OCI-LY1 (cell line): ENCODE results near the gene SLC44A3.

Experiments
- H2AFZ ChIP-seq: fragments of 200-600 bp; sonication (generic), shearing (Covaris generic); 2 replicates; pipeline ENCODE4 v1.6.0; 2014; ENCODE audit warnings: antibody characterized with exemption, mild to moderate bottlenecking, low read length
- H3F3A ChIP-seq: fragments of 200-600 bp; sonication (generic), shearing (Covaris generic); 2 replicates; pipeline ENCODE4 v1.6.0; 2014; ENCODE audit warnings: mild to moderate bottlenecking, antibody characterized with exemption, low read length, moderate library complexity; ENCODE audit not compliant: insufficient read depth
- H3K27ac ChIP-seq: fragments of 200-600 bp; sonication (generic); 2 replicates; pipeline ENCODE4 v1.5.1; 2014; ENCODE audit warnings: low read length, mixed run types, mild to moderate bottlenecking, low read depth; ENCODE audit not compliant: poor library complexity, severe bottlenecking
- H3K27me3 ChIP-seq: fragments of 200-600 bp; sonication (generic); 2 replicates; pipeline ENCODE4 v1.6.0; 2014; ENCODE audit warnings: antibody characterized with exemption, mild to moderate bottlenecking, low read length, moderate library complexity; ENCODE audit not compliant: insufficient read depth
- H3K36me3 ChIP-seq: fragments of 200-600 bp; sonication (generic); 2 replicates; pipeline ENCODE4 v1.6.1; 2014; ENCODE audit warnings: mild to moderate bottlenecking, antibody characterized with exemption, low read length, moderate library complexity, mixed read lengths; ENCODE audit not compliant: insufficient read depth
- H3K4me1 ChIP-seq: fragments of 200-600 bp; sonication (generic); 2 replicates; pipeline ENCODE4 v1.5.1; 2014; ENCODE audit warnings: mild to moderate bottlenecking, low read length, moderate library complexity; ENCODE audit not compliant: insufficient read depth, severe bottlenecking
- H3K4me2 ChIP-seq: fragments of 200-600 bp; sonication (generic), shearing (Covaris generic); 2 replicates; pipeline ENCODE4 v1.6.1; 2014; ENCODE audit warnings: low read length
- H3K4me3 ChIP-seq: fragments of 200-600 bp; sonication (generic); 2 replicates; pipeline ENCODE4 v1.5.1; 2014; ENCODE audit warnings: low read length, low read depth, mild to moderate bottlenecking, mixed read lengths; ENCODE audit not compliant: poor library complexity, severe bottlenecking
- H3K79me2 ChIP-seq: fragments of 200-600 bp; shearing (Covaris generic); 2 replicates; pipeline ENCODE4 v1.6.1; 2016; ENCODE audit warnings: mixed run types, low read length, mixed read lengths; ENCODE audit not compliant: insufficient read depth
- H3K9ac ChIP-seq: fragments of 200-600 bp; sonication (generic), shearing (Covaris generic); 2 replicates; pipeline ENCODE4 v1.6.1; 2014; ENCODE audit warnings: mild to moderate bottlenecking, low read length, mixed read lengths
- H3K9me2 ChIP-seq: fragments of 200-600 bp; sonication (generic), shearing (Covaris generic); 2 replicates; pipeline ENCODE4 v1.6.1; 2014; ENCODE audit warnings: low read depth, mild to moderate bottlenecking, low read length, mixed read lengths
- H3K9me3 ChIP-seq: fragments of 200-600 bp; shearing (Covaris generic); 2 replicates; pipeline ENCODE4 v1.6.1; 2014; ENCODE audit warnings: low read length, mixed read lengths
- H4K20me1 ChIP-seq: fragments of 200-600 bp; sonication (generic), shearing (Covaris generic); 2 replicates; pipeline ENCODE4 v1.6.0; 2016; ENCODE audit warnings: mild to moderate bottlenecking, low read length; ENCODE audit not compliant: insufficient read depth
- CTCF ChIP-seq: fragments of 200-600 bp; sonication (generic), shearing (Covaris generic); IDR thresholded peaks from 2 replicates; pipeline ENCODE4 v1.5.1; 2017; ENCODE audit warnings: mild to moderate bottlenecking, antibody characterized with exemption, low read length, moderate library complexity, mixed read lengths
- EZH2 ChIP-seq: fragments of 200-600 bp; sonication (generic), shearing (Covaris generic); IDR thresholded peaks from 2 replicates; pipeline ENCODE4 v1.8.0; 2017; ENCODE audit warnings: borderline replicate concordance, mixed run types, mild to moderate bottlenecking, antibody characterized with exemption, low read length, moderate library complexity, mixed read lengths

Gene SLC44A3

DNA sequence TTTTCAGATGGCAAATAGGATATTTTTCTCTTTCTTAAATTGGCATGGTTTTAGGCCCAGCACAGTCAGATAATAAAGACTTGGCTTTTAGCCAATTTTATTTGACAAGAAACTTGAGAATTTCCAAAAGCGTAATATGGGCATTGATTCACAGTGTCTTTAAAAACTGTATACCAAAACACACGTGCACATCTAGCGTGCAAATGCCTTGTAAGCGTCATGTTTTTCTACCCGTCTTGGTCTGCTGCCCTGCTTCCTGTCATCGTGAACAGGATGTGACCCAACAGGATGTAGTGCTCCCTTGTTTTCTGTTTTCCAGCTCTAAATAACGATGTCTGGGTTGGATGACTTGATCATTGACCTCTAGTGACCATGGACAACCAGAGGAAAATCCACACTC, 24.7 kb upstream of the SLC44A3 start:
- Histone ChIP-seq H3K36me3 (no peaks in the 10 kb centered on the region), H3K9me2 (no peaks in the 10 kb centered on the region), H4K20me1 (no peaks in the 10 kb centered on the region), H3K9me3 (no peaks in the 10 kb centered on the region), H3K27ac (no peak overlapping the region), H2AFZ (no peak overlapping the region), H3K79me2 (no peaks in the 10 kb centered on the region), H3K27me3 (no peaks in the 10 kb centered on the region), H3K9ac (no peak overlapping the region), H3K4me3 (no peak overlapping the region), H3F3A (no peaks in the 10 kb centered on the region), H3K4me2 (peak overlapping the region; percentile 11; the same call in 1 of the 2 replicates), H3K4me1 (peaks cover 21% of the 10 kb centered on the region)
- no peak for TF ChIP-seq CTCF
- TF ChIP-seq EZH2: no peak

GRCh38 chr1:94796266-94796665, 23.9 kb upstream of the SLC44A3 start:
- H4K20me1 ChIP-seq: no peaks in the 10 kb centered on the region
- no peaks in the 10 kb centered on the region for H3K36me3 ChIP-seq
- H3K27ac ChIP-seq: no peak overlapping the region
- H3K4me1 ChIP-seq: peaks cover 21% of the 10 kb centered on the region
- H3K4me3 ChIP-seq: no peak overlapping the region
- no peak overlapping the region for H2AFZ ChIP-seq
- TF ChIP-seq CTCF (no peak), EZH2 (no peak)
- H3F3A ChIP-seq: no peaks in the 10 kb centered on the region
- H3K9me2 ChIP-seq: no peaks in the 10 kb centered on the region
- no peak overlapping the region for H3K9ac ChIP-seq
- no peaks in the 10 kb centered on the region for H3K9me3 ChIP-seq
- no peaks in the 10 kb centered on the region for H3K27me3 ChIP-seq
- no peak overlapping the region for H3K4me2 ChIP-seq
- H3K79me2 ChIP-seq: no peaks in the 10 kb centered on the region

GRCh38 chr1:94797291-94797690, 22.9 kb upstream of the SLC44A3 start:
- no peak overlapping the region for H3K4me3 ChIP-seq
- H2AFZ ChIP-seq: no peak overlapping the region
- H3K9me2 ChIP-seq: no peaks in the 10 kb centered on the region
- H3K27ac ChIP-seq: no peak overlapping the region
- H3K9me3 ChIP-seq: no peaks in the 10 kb centered on the region
- TF ChIP-seq CTCF (no peak), EZH2 (no peak)
- no peaks in the 10 kb centered on the region for H4K20me1 ChIP-seq
- H3K4me2 ChIP-seq: no peak overlapping the region
- H3K36me3 ChIP-seq: no peaks in the 10 kb centered on the region
- H3F3A ChIP-seq: no peaks in the 10 kb centered on the region
- H3K9ac ChIP-seq: no peak overlapping the region
- peaks cover 25% of the 10 kb centered on the region for H3K4me1 ChIP-seq
- no peaks in the 10 kb centered on the region for H3K79me2 ChIP-seq
- H3K27me3 ChIP-seq: no peaks in the 10 kb centered on the region
